GM12873 (cell line): Measurements from ENCODE around the gene POLR1E.

Experiments
- TF ChIP-seq, protein P1 (sequence below): IDR thresholded peaks from 2 replicates; pipeline ENCODE4 v1.5.1; 2012; ENCODE audit warnings: low read depth, mild to moderate bottlenecking, moderate library complexity, low read length, control low read depth; ENCODE audit not compliant: insufficient read depth; ENCODE audit errors: missing control alignments

POLR1E gene

DNA sequence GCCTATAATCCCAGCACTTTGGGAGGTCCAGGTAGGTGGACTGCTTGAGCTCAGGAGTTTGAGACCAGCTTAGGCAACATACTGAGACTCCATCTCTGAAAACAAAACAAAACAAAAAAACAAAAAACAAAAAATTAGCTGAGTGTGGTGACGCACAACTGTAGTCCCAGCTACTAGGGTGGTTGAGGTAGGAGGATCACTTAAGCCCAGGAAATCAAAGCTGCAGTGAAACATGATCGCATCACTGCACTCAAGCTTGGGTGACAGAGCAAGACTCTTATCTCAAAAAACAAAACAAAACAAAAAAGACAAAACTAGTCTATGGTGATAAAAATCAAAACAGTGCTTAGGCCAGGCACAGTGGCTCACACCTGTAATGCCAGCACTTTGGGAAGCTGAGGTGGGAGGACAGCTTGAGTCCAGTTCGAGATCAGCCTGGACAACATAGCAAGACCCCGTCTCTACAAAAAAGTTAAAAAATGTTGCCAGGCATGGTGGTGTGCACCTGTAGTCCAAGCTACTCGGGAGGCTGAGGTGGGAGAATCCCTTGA is 61.7 kb downstream of the POLR1E start:
- TF ChIP-seq, protein P1, sequence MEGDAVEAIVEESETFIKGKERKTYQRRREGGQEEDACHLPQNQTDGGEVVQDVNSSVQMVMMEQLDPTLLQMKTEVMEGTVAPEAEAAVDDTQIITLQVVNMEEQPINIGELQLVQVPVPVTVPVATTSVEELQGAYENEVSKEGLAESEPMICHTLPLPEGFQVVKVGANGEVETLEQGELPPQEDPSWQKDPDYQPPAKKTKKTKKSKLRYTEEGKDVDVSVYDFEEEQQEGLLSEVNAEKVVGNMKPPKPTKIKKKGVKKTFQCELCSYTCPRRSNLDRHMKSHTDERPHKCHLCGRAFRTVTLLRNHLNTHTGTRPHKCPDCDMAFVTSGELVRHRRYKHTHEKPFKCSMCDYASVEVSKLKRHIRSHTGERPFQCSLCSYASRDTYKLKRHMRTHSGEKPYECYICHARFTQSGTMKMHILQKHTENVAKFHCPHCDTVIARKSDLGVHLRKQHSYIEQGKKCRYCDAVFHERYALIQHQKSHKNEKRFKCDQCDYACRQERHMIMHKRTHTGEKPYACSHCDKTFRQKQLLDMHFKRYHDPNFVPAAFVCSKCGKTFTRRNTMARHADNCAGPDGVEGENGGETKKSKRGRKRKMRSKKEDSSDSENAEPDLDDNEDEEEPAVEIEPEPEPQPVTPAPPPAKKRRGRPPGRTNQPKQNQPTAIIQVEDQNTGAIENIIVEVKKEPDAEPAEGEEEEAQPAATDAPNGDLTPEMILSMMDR: no peak

DNA sequence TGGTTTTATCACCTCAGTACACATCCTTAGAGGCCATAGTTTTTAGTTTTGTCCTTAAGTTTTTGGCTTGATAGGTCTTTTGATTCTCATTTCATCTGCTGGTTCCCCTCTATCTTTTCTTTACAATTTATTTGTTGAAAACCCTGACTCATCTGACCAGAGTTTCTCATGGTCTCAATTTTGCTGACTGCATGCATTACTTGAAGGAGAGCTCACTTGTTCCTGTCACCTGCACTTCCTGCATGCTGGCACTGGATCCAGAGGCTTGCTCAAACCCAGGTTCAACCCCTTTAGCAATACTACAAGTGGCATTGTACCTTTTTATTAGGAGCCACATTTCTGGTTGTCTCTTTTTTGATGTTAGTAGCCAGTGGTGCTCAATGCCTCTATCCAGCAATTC is 63.8 kb downstream of the POLR1E start:
- TF ChIP-seq, protein P1: no peak

DNA sequence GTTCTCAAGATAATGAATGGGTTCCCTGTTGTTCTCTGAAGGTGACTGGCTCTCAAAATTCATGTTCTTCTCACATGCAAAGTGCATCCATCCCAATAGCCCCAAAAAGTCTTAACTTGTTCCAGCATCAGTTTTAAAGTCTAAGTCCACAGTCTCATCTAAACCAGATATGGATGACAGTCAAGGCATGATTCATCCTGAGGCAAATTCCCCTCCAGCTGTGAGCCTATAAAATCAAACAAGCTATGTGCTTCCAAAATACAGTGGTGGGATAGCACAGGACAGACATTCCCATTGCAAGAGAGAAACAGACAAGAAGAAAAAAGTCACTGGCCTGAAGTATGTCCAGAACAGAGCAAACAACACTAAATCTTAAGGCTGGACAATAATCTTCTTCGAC is 65.0 kb downstream of the POLR1E start:
- TF ChIP-seq, protein P1: no peak

DNA sequence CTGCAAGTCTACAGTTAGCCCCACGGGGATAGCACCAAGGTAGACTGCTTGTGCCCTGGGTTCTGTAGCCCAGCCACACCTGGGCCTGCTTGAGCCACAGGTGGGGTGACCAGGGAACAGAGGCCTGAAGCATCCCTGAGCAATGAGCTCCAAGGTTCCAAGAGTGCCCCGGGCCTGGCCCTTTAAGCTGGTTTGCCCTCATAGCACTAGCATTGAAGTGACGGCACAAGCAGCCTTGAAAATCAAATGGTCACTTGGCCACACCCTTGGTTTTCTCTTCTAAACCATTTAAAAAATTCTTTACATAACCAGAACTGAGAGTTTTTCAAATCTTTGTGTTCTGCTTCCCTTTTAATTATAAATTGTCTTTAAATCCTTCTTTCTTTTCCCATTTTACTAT is 65.7 kb downstream of the POLR1E start:
- TF ChIP-seq, protein P1: no peak

DNA sequence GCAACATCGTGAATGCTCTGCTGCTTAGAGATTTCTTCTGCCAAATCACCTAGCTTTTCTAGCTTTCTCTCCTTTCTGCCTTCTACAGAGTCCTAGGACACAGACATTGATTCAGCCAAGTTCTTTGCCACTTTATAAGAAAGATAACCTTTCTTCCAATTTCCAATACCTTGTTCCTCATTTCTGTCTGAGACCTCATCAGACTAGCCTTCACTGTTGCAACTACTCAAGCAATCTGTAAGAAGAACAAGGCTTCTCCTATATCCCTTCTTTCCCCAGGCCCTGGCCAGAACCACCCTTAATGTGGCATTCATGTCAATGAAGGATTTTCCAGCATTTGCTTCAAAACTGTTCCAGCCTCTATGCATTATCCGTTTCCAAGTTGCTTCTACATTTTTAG is 66.1 kb downstream of the POLR1E start:
- TF ChIP-seq, protein P1: no peak
